Measurements from ENCODE around the gene SPPL3.

Gene SPPL3

GRCh38 chr12:120817559-120818330 lies 86.4 kb downstream of the SPPL3 start:
- Histone ChIP-seq H3K4me1 (ENCODE audit: control insufficient read depth, insufficient read depth, low read length) (peaks cover 3% of the 10 kb centered on the region), H3K4me3 (ENCODE audit: low read depth, low read length) (no peak overlapping the region), H3K9me3 (ENCODE audit: control insufficient read depth, insufficient read depth, low read depth, low read length) (no peaks in the 10 kb centered on the region), H3K27me3 (ENCODE audit: control insufficient read depth, insufficient read depth, low read length) (no peaks in the 10 kb centered on the region), H3K27ac (ENCODE audit: low read depth, low read length) (no peak overlapping the region), H3K36me3 (ENCODE audit: control insufficient read depth, insufficient read depth, low read length) (no peaks in the 10 kb centered on the region), H3K9ac (ENCODE audit: low read length) (no peak overlapping the region)

DNA sequence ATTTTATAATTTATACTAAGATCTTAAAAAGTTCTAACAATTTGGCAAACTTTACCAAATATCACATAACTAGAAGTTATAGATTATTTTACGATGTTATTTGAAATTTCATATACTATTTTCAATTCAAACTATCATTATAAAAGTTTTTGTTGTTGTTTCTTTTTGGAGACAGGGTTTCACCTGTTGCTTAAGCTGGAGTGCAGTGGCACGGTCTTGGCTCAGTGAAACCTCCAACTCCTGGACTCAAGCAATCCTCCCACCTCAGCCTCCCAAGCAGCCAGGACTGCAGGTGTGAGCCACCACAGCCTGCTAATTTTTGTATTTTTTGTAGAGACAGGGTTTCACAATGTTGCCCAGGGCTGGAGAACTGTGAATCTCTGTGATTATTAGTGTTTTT lies 87.8 kb downstream of the SPPL3 start:
- H3K9ac ChIP-seq (ENCODE audit: low read length), result no peak overlapping the region

DNA sequence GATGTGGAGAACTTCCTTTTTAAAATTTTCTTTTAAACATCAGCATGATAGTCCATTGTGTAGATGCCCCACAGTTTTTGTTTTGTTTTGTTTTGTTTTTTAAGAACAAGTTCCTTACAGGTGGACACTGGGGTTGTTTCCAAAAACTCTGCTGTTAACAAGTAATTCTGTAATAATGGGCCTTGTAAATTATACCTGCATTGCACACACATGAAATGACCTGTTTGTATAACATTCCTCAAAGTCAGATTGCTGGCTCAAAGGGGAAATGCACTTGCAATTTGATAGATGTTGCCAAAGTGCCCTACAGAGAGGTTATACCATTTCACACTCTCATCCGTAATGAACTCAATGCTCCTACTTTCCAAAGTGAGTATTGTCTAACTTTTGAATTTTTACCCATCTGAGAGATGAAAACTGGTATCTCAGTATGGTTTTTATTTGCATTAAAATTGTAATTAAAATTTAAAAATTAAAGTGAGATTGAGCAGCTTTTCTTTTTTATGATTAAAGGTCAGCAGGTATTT lies 89.2 kb downstream of the SPPL3 start:
- H3K27ac ChIP-seq (ENCODE audit: low read depth, low read length), result no peak overlapping the region
- no peak overlapping the region for H3K9ac ChIP-seq (ENCODE audit: low read length)
- H3K36me3 ChIP-seq (ENCODE audit: control insufficient read depth, insufficient read depth, low read length), result 0 out of 2 replicates have a peak, but pooled peaks cover under 1% of the 10 kb centered on the region
- H3K27me3 ChIP-seq (ENCODE audit: control insufficient read depth, insufficient read depth, low read length), result no peaks in the 10 kb centered on the region
- no peaks in the 10 kb centered on the region; the same call in 1 of the 2 replicates for H3K4me1 ChIP-seq (ENCODE audit: control insufficient read depth, insufficient read depth, low read length)
- H3K4me3 ChIP-seq (ENCODE audit: low read depth, low read length), result no peak overlapping the region
- no peaks in the 10 kb centered on the region for H3K9me3 ChIP-seq (ENCODE audit: control insufficient read depth, insufficient read depth, low read depth, low read length)

More for the DNA sequence above, 87.8 kb downstream of the SPPL3 start:
- H3K27me3 ChIP-seq (ENCODE audit: control insufficient read depth, insufficient read depth, low read length), result no peaks in the 10 kb centered on the region
- H3K9me3 ChIP-seq (ENCODE audit: control insufficient read depth, insufficient read depth, low read depth, low read length), result no peaks in the 10 kb centered on the region
- H3K4me3 ChIP-seq (ENCODE audit: low read depth, low read length), result no peak overlapping the region
- no peaks in the 10 kb centered on the region; the same call in 1 of the 2 replicates for H3K4me1 ChIP-seq (ENCODE audit: control insufficient read depth, insufficient read depth, low read length)
- no peak overlapping the region for H3K27ac ChIP-seq (ENCODE audit: low read depth, low read length)
- no peaks in the 10 kb centered on the region for H3K36me3 ChIP-seq (ENCODE audit: control insufficient read depth, insufficient read depth, low read length)

- H3K9ac ChIP-seq (ENCODE audit: low read length), result no peak overlapping the region
- no peak overlapping the region for H3K27ac ChIP-seq (ENCODE audit: low read depth, low read length)
Measured at GRCh38 chr12:120814203-120814902, 89.8 kb downstream of the SPPL3 start.

GRCh38 chr12:120813588-120814153 lies 90.5 kb downstream of the SPPL3 start:
- Histone ChIP-seq H3K27me3 (ENCODE audit: control insufficient read depth, insufficient read depth, low read length) (no peaks in the 10 kb centered on the region), H3K36me3 (ENCODE audit: control insufficient read depth, insufficient read depth, low read length) (peaks cover 8% of the 10 kb centered on the region; the same call in 1 of the 2 replicates), H3K9me3 (ENCODE audit: control insufficient read depth, insufficient read depth, low read depth, low read length) (no peaks in the 10 kb centered on the region), H3K27ac (ENCODE audit: low read depth, low read length) (no peak overlapping the region), H3K9ac (ENCODE audit: low read length) (no peak overlapping the region), H3K4me1 (ENCODE audit: control insufficient read depth, insufficient read depth, low read length) (no peaks in the 10 kb centered on the region; the same call in 1 of the 2 replicates), H3K4me3 (ENCODE audit: low read depth, low read length) (no peak overlapping the region)

More at GRCh38 chr12:120814203-120814902, 89.8 kb downstream of the SPPL3 start:
- no peaks in the 10 kb centered on the region; the same call in 1 of the 2 replicates for H3K4me1 ChIP-seq (ENCODE audit: control insufficient read depth, insufficient read depth, low read length)
- no peak overlapping the region for H3K4me3 ChIP-seq (ENCODE audit: low read depth, low read length)
- H3K27me3 ChIP-seq (ENCODE audit: control insufficient read depth, insufficient read depth, low read length), result no peaks in the 10 kb centered on the region
- no peaks in the 10 kb centered on the region for H3K9me3 ChIP-seq (ENCODE audit: control insufficient read depth, insufficient read depth, low read depth, low read length)
- peaks cover 6% of the 10 kb centered on the region; the same call in 1 of the 2 replicates for H3K36me3 ChIP-seq (ENCODE audit: control insufficient read depth, insufficient read depth, low read length)

- no peaks in the 10 kb centered on the region for H3K4me1 ChIP-seq (ENCODE audit: control insufficient read depth, insufficient read depth, low read length)
- H3K27me3 ChIP-seq (ENCODE audit: control insufficient read depth, insufficient read depth, low read length), result no peaks in the 10 kb centered on the region
- H3K4me3 ChIP-seq (ENCODE audit: low read depth, low read length), result no peak overlapping the region
- H3K27ac ChIP-seq (ENCODE audit: low read depth, low read length), result no peak overlapping the region
- no peaks in the 10 kb centered on the region for H3K9me3 ChIP-seq (ENCODE audit: control insufficient read depth, insufficient read depth, low read depth, low read length)
- no peak overlapping the region for H3K9ac ChIP-seq (ENCODE audit: low read length)
- H3K36me3 ChIP-seq (ENCODE audit: control insufficient read depth, insufficient read depth, low read length), result peaks cover 10% of the 10 kb centered on the region; the same call in 1 of the 2 replicates
Measured at GRCh38 chr12:120810021-120810420, 94.1 kb downstream of the SPPL3 start.

- no peak overlapping the region for H3K27ac ChIP-seq (ENCODE audit: low read depth, low read length)
- H3K4me1 ChIP-seq (ENCODE audit: control insufficient read depth, insufficient read depth, low read length), result peaks cover 13% of the 10 kb centered on the region; the same call in 1 of the 2 replicates
- no peak overlapping the region for H3K4me3 ChIP-seq (ENCODE audit: low read depth, low read length)
- peaks cover 4% of the 10 kb centered on the region; the same call in 1 of the 2 replicates for H3K36me3 ChIP-seq (ENCODE audit: control insufficient read depth, insufficient read depth, low read length)
- H3K27me3 ChIP-seq (ENCODE audit: control insufficient read depth, insufficient read depth, low read length), result no peaks in the 10 kb centered on the region
- H3K9me3 ChIP-seq (ENCODE audit: control insufficient read depth, insufficient read depth, low read depth, low read length), result no peaks in the 10 kb centered on the region
- H3K9ac ChIP-seq (ENCODE audit: low read length), result no peak overlapping the region
Measured at GRCh38 chr12:120804428-120804827, 99.7 kb downstream of the SPPL3 start.

DNA sequence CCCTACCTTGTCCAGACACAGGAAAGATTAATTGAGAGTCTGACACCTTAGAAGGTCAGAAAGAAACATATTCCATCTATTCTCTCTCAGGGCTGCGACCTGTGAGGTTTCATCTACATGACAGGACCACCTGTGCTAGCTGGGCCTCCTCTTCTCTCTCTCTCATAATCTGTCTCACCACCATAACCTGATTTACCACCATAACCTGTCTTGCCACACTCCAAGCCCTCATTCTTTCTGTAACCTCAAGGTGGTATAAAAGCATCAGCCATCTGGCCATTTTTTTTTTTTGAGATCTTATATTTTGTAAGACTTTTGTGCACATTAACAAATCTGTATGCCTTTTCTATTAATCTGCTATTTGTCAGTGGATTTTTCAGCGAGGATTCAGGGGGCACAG lies 103.0 kb downstream of the SPPL3 start:
- H3K9ac ChIP-seq (ENCODE audit: low read length), result no peak overlapping the region
- H3K36me3 ChIP-seq (ENCODE audit: control insufficient read depth, insufficient read depth, low read length), result no peaks in the 10 kb centered on the region
- peaks cover 17% of the 10 kb centered on the region; the same call in 1 of the 2 replicates for H3K4me1 ChIP-seq (ENCODE audit: control insufficient read depth, insufficient read depth, low read length)
- no peak overlapping the region for H3K27ac ChIP-seq (ENCODE audit: low read depth, low read length)
- H3K4me3 ChIP-seq (ENCODE audit: low read depth, low read length), result no peak overlapping the region
- no peaks in the 10 kb centered on the region for H3K27me3 ChIP-seq (ENCODE audit: control insufficient read depth, insufficient read depth, low read length)
- H3K9me3 ChIP-seq (ENCODE audit: control insufficient read depth, insufficient read depth, low read depth, low read length), result peaks cover 5% of the 10 kb centered on the region

DNA sequence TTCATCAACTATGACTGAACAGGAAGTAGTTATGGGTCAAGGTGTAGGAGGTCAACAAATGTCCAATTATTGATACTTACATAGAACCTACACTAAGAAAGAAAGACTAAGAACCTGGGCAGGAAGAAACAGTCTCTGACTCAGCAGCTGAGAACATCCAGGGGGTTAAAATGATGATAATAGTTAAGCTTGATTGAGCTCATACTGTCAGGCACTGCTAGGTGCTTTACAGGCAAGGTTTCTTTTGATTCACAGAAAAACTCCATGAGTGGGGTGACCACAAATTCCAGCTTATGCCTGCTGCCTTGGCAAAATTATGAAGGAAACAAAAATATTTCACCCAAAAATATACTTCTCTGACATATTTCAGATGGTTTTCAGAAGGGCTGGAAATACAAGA lies 103.5 kb downstream of the SPPL3 start:
- Histone ChIP-seq H3K27me3 (ENCODE audit: control insufficient read depth, insufficient read depth, low read length) (no peaks in the 10 kb centered on the region), H3K4me1 (ENCODE audit: control insufficient read depth, insufficient read depth, low read length) (peaks cover 17% of the 10 kb centered on the region; the same call in 1 of the 2 replicates), H3K9me3 (ENCODE audit: control insufficient read depth, insufficient read depth, low read depth, low read length) (peaks cover 6% of the 10 kb centered on the region), H3K27ac (ENCODE audit: low read depth, low read length) (no peak overlapping the region), H3K4me3 (ENCODE audit: low read depth, low read length) (no peak overlapping the region), H3K9ac (ENCODE audit: low read length) (no peak overlapping the region), H3K36me3 (ENCODE audit: control insufficient read depth, insufficient read depth, low read length) (no peaks in the 10 kb centered on the region)

DNA sequence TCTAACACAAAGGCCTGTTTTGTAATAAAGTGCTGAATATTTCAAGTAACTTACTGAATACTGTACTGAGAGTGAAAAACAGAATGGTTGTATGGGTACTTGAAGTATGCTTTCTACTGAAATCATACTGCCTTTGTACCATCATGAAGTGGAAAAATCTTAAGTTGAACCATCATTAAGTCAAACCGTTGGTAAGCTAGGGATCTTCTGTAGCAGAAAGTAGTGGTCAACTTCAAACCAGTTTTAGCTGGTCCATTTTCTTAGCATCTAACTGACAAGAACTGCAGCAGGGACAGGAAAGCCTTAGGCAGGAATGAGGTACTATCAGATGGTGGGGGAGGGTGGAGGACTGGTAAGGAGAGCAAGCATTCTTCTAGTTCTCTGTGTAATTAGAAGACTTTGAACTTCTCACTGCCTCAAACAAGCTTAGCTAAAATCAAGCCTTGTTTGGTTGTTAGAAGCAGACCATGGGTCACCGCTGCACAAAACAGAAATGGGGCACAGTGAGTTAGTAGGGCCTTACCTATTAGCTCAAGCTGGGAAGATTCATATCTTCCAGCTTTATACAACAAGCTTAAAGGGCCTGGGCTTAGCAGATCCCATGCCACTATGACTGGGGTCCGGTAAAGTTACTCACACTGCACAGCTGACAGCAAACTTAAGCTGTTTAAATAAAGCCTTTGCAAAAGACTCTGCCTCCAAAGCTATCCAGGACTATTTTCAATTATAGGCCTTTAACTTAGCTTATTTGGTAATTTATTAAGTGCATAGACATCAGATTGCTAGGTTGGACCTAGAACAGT lies 104.7 kb downstream of the SPPL3 start:
- no peak overlapping the region for H3K27ac ChIP-seq (ENCODE audit: low read depth, low read length)
- no peaks in the 10 kb centered on the region for H3K27me3 ChIP-seq (ENCODE audit: control insufficient read depth, insufficient read depth, low read length)
- peaks cover 15% of the 10 kb centered on the region for H3K9me3 ChIP-seq (ENCODE audit: control insufficient read depth, insufficient read depth, low read depth, low read length)
- H3K4me3 ChIP-seq (ENCODE audit: low read depth, low read length), result no peak overlapping the region
- no peak overlapping the region for H3K9ac ChIP-seq (ENCODE audit: low read length)
- no peaks in the 10 kb centered on the region for H3K36me3 ChIP-seq (ENCODE audit: control insufficient read depth, insufficient read depth, low read length)
- peaks cover 17% of the 10 kb centered on the region; the same call in 1 of the 2 replicates for H3K4me1 ChIP-seq (ENCODE audit: control insufficient read depth, insufficient read depth, low read length)
